ENCODE results near the gene RXRB. TPM values are rescaled to one million over a fixed set of nuclear protein-coding genes. Genes with fewer than 3 reads are reported as not detected.

RXRB gene
- total and polyA plus RNA-seq, 2 of the 13 experiments (the other 11 are each of a cell fraction or from before 2014, with no cell fraction given) = 26.7 to 55.7 TPM

- TF ChIP-seq ZNF414 (CRISPR knock-in tag; IDR thresholded peaks at IDR 0.05) (no peak), ZNF772 (CRISPR knock-in tag; IDR thresholded peaks at IDR 0.05) (no peak), ZBTB1 (CRISPR knock-in tag; IDR thresholded peaks at IDR 0.05; ENCODE audit: borderline replicate concordance) (no peak), HIVEP1 (CRISPR knock-in tag; IDR thresholded peaks at IDR 0.05) (no peak), ZNF253 (CRISPR knock-in tag; IDR thresholded peaks at IDR 0.05; ENCODE audit: borderline replicate concordance) (no peak), ZNF430 (CRISPR knock-in tag; IDR thresholded peaks at IDR 0.05) (no peak), ETV6 (CRISPR knock-in tag; conservative IDR thresholded peaks at IDR 0.05) (no peak), JUNB (CRISPR knock-in tag; IDR thresholded peaks at IDR 0.05; ENCODE audit: borderline replicate concordance) (no peak), ZNF335 (CRISPR knock-in tag; IDR thresholded peaks at IDR 0.05) (no peak), ZNF326 (CRISPR knock-in tag; IDR thresholded peaks at IDR 0.05; ENCODE audit: borderline replicate concordance) (no peak), ZNF251 (CRISPR knock-in tag; IDR thresholded peaks at IDR 0.05) (no peak), ZNF646 (CRISPR knock-in tag; IDR thresholded peaks at IDR 0.05) (no peak), ZUFSP (CRISPR knock-in tag; IDR thresholded peaks at IDR 0.05; ENCODE audit: borderline replicate concordance) (no peak), HOXA5 (CRISPR knock-in tag; IDR thresholded peaks at IDR 0.05) (no peak), MATR3 (CRISPR knock-in tag; IDR thresholded peaks at IDR 0.05) (no peak), HES4 (CRISPR knock-in tag; IDR thresholded peaks at IDR 0.05; ENCODE audit: borderline replicate concordance) (no peak), GMEB2 (CRISPR knock-in tag; IDR thresholded peaks at IDR 0.05; ENCODE audit: low read depth) (no peak), RFX5 (IDR thresholded peaks at IDR 0.05; ENCODE audit: low read depth, low read length) (no peak), HNRNPH1 (optimal IDR thresholded peaks at IDR 0.05; ENCODE audit: low read depth, low read length) (no peak), CBX5 (CRISPR knock-in tag; IDR thresholded peaks at IDR 0.05; ENCODE audit: borderline replicate concordance) (no peak), ZNF33A (CRISPR knock-in tag; IDR thresholded peaks at IDR 0.05; ENCODE audit: borderline replicate concordance) (no peak)
These were observed 9.9 kb downstream of the RXRB start (continued) for GRCh38 chr6:33190504-33191107.
